Inflammatory macrophage (primary cell): ENCODE results near the gene SHOX.
"Not testable (repeated sequence)": the region's sequence is repeated elsewhere in the genome, so short reads cannot be mapped to it uniquely, and the experiment has no call there.

Experiments used
- DNase-seq, 2 donors: peaks; one replicate each; pipeline ENCODE4 v3.0.0-alpha.2; 2020 to 2022

SHOX gene

DNA sequence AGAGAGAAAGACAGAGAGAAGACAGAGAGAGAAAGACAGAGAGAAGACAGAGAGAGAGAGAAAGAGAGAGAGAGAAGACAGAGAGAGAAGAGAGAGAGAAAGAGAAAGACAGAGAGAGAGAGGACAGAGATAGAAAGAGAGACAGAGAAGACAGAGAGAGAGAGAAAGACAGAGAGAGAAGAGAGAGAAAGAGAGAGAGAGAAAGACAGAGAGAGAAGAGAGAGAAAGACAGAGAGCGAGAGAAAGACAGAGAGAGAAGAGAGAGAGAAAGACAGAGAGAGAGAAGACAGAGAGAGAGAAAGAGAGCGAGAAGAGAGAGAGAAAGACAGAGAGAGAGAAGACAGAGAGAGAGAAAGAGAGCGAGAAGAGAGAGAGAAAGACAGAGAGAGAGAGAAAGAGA, 7.8 kb upstream of the SHOX start:
- not testable (repeated sequence) for DNase-seq

DNA sequence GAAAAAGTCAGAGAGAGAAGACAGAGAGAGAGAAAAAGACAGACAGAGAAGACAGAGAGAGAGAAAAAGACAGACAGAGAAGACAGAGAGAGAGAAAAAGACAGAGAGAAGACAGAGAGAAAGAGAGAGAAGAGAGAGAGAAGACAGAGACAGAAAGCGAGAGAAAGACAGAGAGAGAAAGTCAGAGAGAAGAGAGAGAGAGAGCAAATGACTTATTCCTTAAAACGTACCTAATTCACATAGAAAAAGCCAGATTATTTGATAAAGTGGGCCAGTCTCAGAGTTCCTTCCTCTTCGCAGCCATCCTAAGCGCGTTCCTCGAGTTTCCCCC, 7.4 kb upstream of the SHOX start:
- DNase-seq, result no peak

DNA sequence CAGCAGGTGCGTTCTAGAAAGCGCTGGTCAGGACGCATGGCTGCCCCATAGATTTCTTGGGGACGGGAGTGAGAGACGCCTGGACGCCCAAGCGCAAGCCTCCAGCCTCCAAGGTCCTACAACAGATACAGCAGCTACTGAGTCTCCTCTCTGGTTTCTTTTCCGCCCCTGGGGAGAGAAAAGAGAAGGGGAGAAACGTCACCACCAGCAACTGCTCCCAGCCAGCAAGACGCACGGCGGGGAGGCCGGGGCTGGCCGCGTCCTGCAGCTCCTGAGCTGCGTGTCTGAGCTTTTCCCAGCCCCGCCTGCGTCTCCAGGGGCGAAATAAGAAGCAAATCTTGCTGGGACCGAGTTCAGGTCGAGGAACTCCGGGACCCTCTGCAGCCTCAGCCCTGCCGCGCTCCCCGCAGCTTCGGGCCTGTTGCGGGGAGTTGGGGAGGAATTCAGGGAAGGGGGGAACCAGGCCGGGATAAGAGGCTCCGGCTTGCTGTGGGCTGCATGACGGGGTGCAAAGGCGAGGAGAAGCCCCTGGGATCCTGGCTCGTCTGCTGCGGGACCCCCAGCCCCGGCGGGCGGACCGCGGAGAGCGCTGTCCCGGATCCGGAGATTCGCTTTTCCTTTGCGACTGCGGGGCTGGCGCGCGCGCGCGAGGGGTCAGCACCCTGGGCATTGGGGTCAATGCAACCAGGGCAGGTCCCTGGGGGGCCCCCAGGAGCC, 6.8 kb upstream of the SHOX start:
- DNase-seq, result peak in 1 of 2 donors; percentile 3

DNA sequence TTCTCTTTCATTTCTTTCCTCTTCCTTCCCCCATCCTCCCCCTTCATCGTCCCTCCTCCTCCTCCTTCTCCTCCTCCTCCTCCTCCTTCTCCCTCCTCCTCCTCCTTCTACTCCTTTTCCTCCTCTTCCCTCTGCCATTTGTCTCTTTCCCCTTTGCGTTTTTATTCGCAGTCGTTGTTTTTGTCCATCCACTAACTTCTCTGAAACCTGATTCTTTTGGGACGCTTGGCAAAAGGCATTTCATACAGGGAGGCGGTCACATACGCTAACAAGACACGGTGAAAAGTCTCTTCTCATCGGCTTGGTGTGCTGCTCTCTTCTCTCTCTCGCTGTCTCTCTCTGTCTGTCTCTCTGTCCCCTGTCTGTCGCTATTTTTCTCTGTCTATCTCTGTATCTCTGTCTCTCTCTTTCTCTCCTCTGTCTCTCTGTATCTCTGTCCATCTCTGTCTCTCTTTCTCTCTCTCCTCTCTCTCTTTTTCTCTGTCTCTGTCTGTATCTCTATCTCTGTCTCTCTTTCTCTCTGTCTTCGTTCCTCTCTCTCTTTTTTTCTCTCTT, 5.4 kb upstream of the SHOX start:
- no peak for DNase-seq

DNA sequence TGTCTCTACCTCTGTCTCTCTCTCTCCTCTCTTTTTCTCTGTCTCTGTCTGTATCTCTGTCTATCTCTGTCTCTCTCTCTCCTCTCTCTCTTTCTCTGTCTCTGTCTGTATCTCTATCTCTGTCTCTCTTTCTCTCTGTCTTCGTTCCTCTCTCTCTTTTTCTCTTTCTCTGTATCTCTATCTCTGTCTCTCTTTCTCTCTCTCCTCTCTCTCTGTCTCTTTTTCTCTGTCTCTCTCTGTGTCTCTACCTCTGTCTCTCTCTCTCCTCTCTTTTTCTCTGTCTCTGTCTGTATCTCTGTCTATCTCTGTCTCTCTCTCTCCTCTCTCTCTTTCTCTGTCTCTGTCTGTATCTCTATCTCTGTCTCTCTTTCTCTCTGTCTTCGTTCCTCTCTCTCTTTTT, 4.5 kb upstream of the SHOX start:
- not testable (repeated sequence) for DNase-seq

DNA sequence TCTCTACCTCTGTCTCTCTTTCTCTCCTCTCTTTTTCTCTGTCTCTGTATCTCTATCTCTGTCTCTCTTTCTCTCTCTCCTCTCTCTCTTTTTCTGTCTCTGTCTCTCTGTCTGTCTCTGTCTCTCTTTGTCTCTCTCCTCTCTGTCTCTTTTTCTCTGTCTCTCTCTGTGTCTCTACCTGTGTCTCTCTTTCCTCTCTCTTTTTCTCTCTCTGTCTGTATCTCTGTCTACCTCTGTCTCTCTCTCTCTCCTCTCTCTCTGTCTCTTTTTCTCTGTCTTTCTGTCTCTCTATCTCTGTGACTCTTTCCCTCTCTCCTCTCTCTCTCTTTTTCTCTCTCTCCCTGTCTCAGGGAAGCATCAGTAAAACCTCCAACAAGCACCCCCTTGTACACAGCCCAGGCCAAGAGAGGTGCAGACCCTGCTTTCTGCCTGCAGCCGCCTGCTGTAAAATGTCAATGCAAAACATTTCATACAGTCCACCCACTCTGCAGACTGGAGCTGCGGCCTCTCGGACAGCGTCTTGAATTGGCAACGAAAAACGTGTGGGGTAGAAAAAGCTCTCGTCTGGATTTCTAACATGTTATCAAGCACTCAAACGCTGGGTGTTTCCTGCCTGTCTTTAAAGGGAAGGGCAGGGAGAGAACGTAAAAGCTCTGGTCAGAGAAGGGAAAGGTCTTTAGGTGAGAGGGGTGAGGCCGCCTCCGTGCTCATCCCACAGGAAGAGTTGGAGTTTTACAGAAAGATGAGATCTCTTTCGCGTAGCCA, 3.7 kb upstream of the SHOX start:
- DNase-seq, result no peak

DNA sequence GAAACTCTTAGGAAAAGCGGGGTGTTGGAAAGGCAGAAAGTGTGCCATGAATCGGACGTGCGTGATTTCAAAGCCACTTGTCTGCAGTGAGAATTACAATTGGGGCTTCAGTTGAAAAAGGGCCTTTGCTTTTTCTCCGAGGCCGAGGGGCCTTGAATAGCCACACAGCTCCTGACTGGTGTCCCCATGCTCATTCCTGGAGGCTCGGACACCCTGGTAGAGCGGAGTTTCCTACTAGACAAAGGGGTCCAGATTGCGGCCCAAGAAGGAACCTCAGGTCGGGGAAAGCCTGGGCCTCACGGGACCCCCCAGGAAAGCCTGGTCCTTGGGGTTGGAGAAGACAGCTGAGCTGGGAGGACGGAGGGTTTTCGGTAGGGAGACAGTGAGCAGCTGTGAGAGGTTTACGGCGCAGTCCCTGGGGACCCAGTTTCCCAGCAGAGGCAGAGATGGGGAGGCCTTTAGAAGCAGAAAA, 3.0 kb upstream of the SHOX start:
- no peak for DNase-seq

DNA sequence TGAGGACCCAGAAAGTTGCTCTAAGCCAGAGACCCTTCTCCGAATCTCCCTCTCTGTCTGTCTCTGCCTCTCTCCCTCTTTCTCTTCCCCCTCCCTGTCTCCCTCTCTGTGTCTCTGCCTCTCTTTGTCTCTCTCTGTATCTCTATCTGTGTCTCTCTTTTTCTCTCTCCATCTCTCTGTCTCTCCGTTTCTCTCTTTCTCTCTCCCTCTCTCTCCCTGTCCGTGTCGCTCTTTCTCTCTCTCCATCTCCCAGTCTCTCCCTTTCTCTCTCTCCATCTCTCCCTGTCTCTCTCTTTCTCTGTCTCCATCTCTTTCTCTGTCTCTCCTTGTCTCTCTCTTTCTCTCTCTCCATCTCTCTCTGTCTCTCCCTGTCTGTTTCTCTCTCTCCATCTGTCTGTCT, 2.6 kb upstream of the SHOX start:
- no peak for DNase-seq

DNA sequence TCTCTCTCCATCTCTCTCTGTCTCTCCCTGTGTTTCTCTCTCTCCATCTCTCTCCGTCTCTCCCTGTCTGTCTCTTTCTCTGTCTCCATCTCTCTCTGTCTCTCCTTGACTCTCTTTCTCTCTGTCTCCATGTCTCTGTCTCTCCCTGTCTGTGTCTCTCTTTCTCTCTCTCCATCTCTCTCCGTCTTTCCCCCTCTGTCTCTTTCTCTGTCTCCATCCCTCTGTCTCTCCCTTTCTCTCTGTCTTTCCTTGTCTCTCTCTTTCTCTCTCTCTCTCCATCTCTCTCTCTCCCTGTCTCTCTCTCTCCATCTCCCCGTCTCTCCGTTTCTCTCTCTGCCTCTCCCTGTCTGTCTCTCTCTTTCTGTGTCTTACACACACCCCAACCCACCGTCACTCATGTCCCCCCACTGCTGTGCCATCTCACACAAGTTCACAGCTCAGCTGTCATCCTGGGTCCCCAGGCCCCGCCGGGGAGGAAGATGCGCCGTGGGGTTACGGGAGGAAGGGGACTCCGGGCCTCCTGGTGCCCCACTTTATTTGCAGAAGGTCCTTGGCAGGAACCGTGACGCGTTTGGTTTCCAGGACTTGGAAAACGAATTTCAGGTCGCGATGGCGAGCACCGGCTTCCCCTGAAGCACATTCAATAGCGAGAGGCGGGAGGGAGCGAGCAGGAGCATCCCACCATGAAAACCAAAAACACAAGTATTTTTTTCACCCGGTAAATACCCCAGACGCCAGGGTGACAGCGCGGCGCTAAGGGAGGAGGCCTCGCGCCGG, 1.2 kb upstream of the SHOX start:
- DNase-seq, result no peak

DNA sequence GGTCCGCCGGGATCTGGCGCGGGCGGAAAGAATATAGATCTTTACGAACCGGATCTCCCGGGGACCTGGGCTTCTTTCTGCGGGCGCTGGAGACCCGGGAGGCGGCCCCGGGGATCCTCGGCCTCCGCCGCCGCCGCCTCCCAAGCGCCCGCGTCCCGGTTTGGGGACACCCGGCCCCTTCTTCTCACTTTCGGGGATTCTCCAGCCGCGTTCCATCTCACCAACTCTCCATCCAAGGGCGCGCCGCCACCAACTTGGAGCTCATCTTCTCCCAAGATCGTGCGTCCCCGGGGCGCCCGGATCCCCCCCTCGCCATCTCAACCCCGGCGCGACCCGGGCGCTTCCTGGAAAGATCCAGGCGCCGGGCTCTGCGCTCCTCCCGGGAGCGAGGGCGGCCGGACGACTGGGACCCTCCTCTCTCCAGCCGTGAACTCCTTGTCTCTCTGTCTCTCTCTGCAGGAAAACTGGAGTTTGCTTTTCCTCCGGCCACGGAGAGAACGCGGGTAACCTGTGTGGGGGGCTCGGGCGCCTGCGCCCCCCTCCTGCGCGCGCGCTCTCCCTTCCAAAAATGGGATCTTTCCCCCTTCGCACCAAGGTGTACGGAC, 482 bp upstream of the SHOX start:
- DNase-seq, result no peak

DNA sequence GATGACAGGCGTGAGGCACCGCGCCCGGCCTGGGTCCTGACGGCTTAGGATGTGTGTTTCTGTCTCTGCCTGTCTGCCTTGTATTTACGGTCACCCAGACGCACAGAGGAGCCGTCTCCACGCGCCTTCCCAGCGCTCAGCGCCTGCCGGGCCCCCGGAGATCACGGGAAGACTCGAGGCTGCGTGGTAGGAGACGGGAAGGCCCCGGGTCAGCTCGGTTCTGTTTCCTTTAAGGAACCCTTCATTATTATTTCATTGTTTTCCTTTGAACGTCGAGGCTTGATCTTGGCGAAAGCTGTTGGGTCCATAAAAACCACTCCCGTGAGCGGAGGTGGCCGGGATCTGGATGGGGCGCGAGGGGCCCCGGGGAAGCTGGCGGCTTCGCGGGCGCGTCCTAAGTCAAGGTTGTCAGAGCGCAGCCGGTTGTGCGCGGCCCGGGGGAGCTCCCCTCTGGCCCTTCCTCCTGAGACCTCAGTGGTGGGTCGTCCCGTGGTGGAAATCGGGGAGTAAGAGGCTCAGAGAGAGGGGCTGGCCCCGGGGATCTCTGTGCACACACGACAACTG, 1.3 kb downstream of the SHOX start:
- no peak for DNase-seq

DNA sequence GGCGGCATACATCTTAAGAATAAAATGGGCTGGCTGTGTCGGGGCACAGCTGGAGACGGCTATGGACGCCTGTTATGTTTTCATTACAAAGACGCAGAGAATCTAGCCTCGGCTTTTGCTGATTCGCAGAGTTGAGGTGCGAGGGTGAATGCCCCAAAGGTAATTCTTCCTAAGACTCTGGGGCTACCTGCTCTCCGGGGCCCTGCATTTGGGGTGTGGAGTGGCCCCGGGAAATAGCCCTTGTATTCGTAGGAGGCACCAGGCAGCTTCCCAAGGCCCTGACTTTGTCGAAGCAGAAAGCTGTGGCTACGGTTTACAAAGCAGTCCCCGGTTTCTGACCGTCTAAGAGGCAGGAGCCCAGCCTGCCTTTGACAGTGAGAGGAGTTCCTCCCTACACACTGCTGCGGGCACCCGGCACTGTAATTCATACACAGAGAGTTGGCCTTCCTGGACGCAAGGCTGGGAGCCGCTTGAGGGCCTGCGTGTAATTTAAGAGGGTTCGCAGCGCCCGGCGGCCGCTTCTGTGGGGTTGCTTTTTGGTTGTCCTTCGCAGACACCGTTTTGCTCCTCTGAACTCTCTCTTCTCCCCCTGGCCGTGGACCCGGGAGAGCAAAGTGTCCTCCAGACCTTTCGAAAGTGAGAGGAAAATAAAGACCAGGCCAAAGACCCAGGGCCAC, 1.9 kb downstream of the SHOX start:
- no peak for DNase-seq

DNA sequence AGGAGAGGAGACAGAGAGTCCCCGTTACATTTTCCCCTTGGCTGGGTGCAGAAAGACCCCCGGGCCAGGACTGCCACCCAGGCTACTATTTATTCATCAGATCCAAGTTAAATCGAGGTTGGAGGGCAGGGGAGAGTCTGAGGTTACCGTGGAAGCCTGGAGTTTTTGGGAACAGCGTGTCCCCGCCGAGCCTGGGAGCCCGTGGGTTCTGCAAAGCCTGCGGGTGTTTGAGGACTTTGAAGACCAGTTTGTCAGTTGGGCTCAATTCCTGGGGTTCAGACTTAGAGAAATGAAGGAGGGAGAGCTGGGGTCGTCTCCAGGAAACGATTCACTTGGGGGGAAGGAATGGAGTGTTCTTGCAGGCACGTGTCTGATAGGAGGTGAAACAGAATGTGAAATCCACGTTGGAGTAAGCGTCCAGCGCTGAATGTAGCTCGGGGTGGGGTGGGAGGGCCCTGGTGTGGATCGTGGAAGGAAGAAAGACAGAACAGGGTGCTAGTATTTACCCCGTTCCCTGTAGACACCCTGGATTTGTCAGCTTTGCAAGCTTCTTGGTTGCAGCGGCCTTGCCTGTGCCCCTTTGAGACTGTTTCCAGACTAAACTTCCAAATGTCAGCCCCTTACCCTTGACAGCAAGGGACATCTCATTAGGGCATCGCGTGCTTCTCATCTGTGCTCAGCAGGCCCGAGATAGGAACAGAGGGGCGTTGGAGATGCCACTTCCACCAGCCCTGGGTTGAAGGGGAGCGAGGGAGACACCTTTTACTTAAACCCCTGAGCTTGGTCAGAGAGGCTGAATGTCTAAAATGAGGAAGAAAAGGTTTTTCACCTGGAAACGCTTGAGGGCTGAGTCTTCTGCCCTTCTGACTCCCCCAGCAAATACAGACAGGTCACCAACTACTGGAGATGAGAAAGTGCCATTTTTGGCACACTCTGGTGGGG, 2.7 kb downstream of the SHOX start:
- DNase-seq, result no peak

DNA sequence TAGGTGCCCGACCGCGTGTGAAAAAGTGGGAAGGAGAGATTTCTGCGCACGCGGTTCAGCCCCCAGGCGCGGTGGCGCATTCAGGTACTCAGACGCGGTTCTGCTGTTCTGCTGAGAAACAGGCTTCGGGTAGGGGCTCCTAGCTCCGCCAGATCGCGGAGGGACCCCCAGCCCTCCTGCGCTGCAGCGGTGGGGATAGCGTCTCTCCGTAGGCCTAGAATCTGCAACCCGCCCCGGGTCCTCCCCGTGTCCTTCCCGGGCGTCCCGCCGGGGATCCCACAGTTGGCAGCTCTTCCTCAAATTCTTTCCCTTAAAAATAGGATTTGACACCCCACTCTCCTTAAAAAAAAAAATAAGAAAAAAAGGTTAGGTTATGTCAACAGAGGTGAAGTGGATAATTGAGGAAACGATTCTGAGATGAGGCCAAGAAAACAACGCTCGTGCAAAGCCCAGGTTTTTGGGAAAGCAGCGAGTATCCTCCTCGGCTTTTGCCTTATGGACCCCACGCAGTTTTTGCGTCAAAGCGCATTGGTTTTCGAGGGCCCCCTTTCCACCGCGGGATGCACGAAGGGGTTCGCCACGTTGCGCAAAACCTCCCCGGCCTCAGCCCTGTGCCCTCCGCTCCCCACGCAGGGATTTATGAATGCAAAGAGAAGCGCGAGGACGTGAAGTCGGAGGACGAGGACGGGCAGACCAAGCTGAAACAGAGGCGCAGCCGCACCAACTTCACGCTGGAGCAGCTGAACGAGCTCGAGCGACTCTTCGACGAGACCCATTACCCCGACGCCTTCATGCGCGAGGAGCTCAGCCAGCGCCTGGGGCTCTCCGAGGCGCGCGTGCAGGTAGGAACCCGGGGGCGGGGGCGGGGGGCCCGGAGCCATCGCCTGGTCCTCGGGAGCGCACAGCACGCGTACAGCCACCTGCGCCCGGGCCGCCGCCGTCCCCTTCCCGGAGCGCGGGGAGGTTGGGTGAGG, 3.7 kb downstream of the SHOX start:
- no peak for DNase-seq

DNA sequence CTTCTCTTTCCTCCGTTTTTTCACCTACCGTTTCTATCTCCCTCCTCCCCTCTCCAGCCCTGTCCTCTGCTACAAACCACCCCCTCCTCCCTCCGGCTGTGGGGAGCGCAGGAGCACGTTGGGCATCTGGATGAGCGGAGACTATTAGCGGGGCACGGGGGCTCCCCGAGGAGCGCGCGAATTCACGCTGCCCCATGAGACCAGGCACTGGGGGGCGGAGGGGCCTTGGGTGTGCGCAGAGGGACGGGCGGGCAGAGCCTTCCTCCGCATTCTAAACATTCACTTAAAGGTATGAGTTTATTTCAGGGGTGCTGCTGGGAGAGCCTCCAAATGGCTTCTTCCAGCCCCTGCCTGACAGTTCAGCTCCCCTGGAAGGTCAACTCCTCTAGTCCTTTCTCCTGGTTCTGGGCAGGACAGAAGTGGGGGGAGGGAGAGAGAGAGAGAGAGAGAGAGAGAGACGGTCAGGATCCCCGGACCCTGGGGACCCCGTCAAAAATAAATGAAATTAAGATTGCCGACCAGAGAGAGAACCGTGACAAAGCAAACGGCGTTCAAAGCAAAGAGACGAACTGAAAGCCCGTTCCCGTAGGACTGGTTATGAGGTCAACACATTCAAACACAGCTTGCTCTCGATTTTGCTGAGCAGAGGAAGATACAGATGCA, 5.0 kb downstream of the SHOX start:
- DNase-seq, result no peak

DNA sequence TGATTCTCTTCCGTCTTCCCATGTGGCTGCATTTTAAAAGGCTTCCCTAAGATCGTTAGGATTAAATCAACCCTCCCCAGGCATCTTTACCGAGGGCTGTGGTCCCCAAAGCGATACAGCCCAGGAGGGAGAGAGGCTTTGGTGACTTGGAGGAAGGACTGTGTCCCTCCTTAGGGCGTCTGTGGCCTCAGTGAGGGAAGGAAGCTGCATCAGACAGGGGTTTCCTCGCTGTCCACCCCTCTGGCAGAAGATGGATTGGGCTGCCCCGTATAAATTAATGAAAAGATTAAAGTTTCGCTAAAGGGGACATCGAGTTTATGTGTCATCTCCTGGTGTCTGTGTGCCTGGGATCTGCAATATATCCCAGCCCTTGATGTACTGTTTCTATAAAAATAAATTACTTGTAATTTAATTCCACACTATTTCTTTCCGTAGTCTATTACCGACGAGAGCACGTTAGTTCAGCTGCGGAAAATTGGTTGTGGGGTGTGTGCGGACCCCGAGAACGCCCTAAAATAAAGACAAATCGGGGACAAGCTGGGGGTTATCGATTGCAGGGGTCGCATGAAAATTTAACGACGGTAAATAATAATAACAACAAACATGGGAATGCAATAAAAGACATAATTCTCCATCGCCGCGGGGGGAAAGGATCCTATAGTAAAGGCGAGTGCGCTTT, 6.5 kb downstream of the SHOX start:
- DNase-seq, result no peak

DNA sequence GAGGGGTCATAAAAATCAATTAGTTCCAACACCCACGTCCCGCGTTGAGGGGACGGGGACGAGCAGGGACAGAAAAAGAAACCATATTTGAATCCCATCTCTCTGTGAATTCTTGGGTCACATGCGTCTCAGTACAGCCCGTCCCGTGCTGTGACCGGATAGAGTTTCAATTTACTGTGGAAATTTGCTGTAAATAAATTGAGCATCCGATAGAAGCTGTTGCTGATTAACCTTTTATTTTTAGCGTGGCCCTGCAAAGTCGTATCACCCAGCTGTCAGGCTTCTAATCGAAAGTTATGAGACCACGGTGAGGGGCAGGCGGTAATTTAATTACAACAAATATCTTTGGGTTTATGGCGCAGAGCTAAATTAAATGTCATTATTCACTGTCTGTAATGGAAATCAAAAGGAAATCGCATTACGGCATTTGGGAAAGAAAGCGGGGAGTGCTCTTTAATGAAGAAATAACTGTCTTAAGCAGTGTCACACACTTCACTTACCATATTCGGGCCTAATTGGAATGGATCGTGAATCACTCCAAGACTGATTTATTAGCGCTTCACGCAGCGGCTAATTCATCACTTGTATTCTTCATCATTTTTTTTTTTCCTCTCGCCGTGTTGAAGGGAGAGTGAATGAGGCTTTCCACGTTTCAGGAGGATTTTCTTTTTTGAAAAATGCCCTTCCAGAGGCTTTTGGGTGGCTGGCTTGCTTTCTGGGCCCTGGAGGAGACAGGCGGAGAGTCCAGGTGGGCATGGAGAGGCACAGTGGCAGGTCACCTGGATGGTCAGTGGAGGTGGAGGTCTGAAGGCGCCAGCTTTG, 7.3 kb downstream of the SHOX start:
- DNase-seq, result no peak
